SK-N-MC (cell line): ENCODE results near the gene PIAS4.

Experiments
- EZH2 ChIP-seq: fragments of 200-600 bp; sonication (generic); IDR thresholded peaks from one replicate; pipeline ENCODE4 v1.6.1; 2017; ENCODE audit warnings: antibody characterized with exemption
- FOXP2 ChIP-seq: optimal IDR thresholded peaks from 2 replicates; pipeline ENCODE3; 2011; ENCODE audit warnings: mild to moderate bottlenecking, moderate library complexity; ENCODE audit not compliant: insufficient read depth; ENCODE audit errors: extremely low read length, control extremely low read depth
- POLR2AphosphoS5 ChIP-seq: IDR thresholded peaks from 2 replicates; pipeline ENCODE4 v1.6.1; 2012; ENCODE audit warnings: mild to moderate bottlenecking, low read depth, low read length, borderline replicate concordance

DNA sequence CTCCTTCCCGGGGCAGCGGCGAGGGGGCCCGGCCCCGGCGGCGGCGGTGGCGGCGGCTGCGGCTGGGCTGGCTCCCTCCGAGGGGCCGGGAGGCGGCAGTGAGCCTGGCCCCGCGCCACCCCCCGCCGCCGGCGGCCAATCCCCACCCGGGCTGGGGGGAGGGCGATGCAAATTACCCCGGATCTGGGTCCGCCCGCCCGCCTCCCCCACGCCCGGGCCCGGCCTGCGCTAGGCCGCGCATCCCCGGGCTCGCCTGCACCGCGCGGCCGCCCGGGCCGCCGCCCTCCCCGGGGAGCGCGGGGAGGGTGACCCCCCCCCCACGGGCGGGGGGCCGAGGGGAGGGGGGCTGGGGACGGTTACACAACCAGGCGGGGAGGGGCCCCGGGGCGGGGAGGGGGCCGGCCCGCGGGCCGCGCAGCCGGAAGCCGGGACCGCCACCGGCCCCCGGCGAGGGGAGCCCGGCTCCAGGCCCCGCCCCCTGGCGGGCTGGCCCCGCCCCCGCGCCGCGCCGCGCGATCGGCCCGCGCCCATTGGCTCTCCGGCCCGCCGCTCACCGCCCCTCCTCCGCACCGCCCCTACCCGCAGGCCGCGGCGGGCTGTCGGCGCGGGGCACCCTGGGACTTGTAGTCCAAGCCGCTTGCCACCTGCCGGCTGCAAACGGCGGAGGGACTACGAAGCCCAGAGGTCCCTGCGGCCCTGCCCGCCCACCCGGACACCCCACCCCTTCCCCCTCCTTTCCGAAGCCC, 58.1 kb downstream of the PIAS4 start:
- no peak for TF ChIP-seq EZH2
- no peak for TF ChIP-seq POLR2AphosphoS5
- no peak for TF ChIP-seq FOXP2
